ENCODE results near the gene STOML2.

Gene STOML2

DNA sequence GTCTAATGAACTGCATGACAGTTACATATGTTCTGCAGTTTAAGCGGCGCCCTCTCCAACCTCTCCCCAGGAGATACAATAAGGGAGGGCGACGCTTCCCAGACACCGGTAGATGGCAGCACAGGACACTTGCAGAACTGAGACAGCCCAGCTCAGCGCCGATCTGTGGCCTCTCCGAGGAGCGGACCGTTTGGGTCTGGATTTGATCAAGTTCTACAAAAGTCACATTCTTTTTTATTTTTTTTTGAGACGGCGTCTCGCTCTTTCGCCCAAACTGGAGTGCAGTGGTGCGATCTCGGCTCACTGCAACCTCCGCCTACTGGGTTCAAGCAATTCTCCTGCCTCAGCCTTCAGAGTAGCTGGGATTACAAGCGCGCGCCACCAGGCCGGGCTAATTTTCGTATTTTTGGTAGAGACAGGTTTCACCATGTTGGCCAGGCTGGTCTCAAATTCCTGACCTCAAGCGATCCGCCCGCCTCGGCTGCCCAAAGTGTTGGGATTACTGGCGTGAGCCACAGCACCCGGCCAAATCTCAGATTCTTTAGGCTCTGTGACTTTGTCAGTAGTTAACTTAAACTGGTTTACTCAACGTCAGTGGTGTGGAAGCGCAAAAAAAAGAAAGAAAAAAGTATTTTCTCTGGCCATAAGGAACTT, 14.1 kb upstream of the STOML2 start:
- TF ChIP-seq, protein P1, sequence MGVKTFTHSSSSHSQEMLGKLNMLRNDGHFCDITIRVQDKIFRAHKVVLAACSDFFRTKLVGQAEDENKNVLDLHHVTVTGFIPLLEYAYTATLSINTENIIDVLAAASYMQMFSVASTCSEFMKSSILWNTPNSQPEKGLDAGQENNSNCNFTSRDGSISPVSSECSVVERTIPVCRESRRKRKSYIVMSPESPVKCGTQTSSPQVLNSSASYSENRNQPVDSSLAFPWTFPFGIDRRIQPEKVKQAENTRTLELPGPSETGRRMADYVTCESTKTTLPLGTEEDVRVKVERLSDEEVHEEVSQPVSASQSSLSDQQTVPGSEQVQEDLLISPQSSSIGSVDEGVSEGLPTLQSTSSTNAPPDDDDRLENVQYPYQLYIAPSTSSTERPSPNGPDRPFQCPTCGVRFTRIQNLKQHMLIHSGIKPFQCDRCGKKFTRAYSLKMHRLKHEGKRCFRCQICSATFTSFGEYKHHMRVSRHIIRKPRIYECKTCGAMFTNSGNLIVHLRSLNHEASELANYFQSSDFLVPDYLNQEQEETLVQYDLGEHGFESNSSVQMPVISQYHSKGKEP (tag by site-specific recombination; IDR thresholded peaks at IDR 0.05) = peak; percentile 19; the same call in 1 of the 2 replicates
- TF ChIP-seq ZSCAN30 (tag by site-specific recombination; IDR thresholded peaks at IDR 0.05) (0 out of 2 replicates have a peak, but pooled peaks have one; percentile 19), CTCF (tag by site-specific recombination; IDR thresholded peaks at IDR 0.05) (peak; percentile 79), ZNF660 (tag by site-specific recombination; IDR thresholded peaks at IDR 0.05) (peak; percentile 57; the same call in 1 of the 2 replicates), GLIS1 (tag by site-specific recombination; IDR thresholded peaks at IDR 0.05) (peak; percentile 25; the same call in 1 of the 2 replicates), ZNF121 (tag by site-specific recombination; IDR thresholded peaks at IDR 0.05) (no peak), ZNF133 (tag by site-specific recombination; IDR thresholded peaks at IDR 0.05) (no peak), ZNF473 (tag by site-specific recombination; IDR thresholded peaks at IDR 0.05) (no peak), ZNF654 (tag by site-specific recombination; IDR thresholded peaks at IDR 0.05; ENCODE audit: low read depth) (peak; percentile 91), ZNF335 (tag by site-specific recombination; conservative IDR thresholded peaks at IDR 0.05) (peak; percentile 56)
- Histone ChIP-seq H3K4me1 (ENCODE audit: control insufficient read depth, insufficient read depth, low read length) (peaks cover 15% of the 10 kb centered on the region), H3K36me3 (ENCODE audit: control insufficient read depth in 2 of 2, insufficient read depth in 1 of 2, low read length in 2 of 2) (no peaks in the 10 kb centered on the region), H3K27ac (ENCODE audit: extremely low read depth, low read depth, low read length) (no peak overlapping the region), H3K9me3 (ENCODE audit: control insufficient read depth, insufficient read depth, low read depth, low read length) (no peaks in the 10 kb centered on the region), H3K4me3 (ENCODE audit: low read depth, low read length) (peak overlapping the region; percentile 48)
- ChIA-PET CTCF (interaction anchor here (0.7 to 6.8 kb wide), 20 partner anchors 10 to 557 kb away, joined by 3 to 58 read pairs (median 4); partner anchors contain the start of gene CA9), POLR2A (interaction anchor here (1.1 to 4.3 kb wide), 7 partner anchors 15 to 863 kb away, joined by 3 to 92 read pairs (median 6); partner anchors contain the start of genes PIGO, STOML2, UNC13B and VCP)

DNA sequence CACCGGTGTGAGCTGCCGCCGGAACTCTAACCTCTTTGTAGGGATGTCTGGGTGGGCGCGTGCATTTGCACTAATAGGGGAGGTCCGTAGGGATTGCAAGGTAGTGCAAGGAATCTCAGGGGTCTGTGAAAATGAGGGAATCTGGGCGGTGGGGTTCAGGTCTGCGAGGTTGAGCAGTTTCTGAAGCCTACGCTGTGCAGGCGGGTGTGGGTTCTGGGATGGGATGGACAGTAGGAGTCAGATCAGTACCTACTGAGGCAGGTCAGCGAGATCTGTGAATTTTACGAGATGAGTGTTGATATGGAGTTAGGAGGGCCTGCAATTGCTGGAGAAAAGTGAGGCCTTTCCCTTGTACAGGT, 13.6 kb upstream of the STOML2 start:
- Histone ChIP-seq H3K4me3 (ENCODE audit: low read depth, low read length) (peak overlapping the region; percentile 48), H3K4me1 (ENCODE audit: control insufficient read depth, insufficient read depth, low read length) (peaks cover 15% of the 10 kb centered on the region), H3K36me3 (ENCODE audit: control insufficient read depth in 2 of 2, insufficient read depth in 1 of 2, low read length in 2 of 2) (no peaks in the 10 kb centered on the region), H3K9me3 (ENCODE audit: control insufficient read depth, insufficient read depth, low read depth, low read length) (no peaks in the 10 kb centered on the region), H3K27ac (ENCODE audit: extremely low read depth, low read depth, low read length) (0 out of 2 replicates have a peak overlapping the region, but pooled peaks have one; percentile 18)
- POLR2A ChIA-PET = interaction anchor here (0.6 to 4.3 kb wide), 9 partner anchors 14 to 863 kb away, joined by 3 to 92 read pairs (median 4); partner anchors contain the start of genes CCDC107, PIGO, RMRP and STOML2
- CTCF ChIA-PET = interaction anchor here (0.6 to 6.8 kb wide), 16 partner anchors 10 to 557 kb away, joined by 3 to 58 read pairs (median 4); partner anchors contain the start of gene CA9
- no peak; the same call in 1 of the 2 replicates for TF ChIP-seq BCL11B (tag by site-specific recombination; IDR thresholded peaks at IDR 0.05; ENCODE audit: low read depth)
- TF ChIP-seq, protein P1 (tag by site-specific recombination; IDR thresholded peaks at IDR 0.05) = no peak
- no peak for TF ChIP-seq ZBTB21 (tag by site-specific recombination; IDR thresholded peaks at IDR 0.05)
- peak; percentile 75; the same call in 1 of the 2 replicates for TF ChIP-seq ZBTB48 (tag by site-specific recombination; IDR thresholded peaks at IDR 0.05)
- TF ChIP-seq ZNF335 (tag by site-specific recombination; conservative IDR thresholded peaks at IDR 0.05) = peak; percentile 84
- TF ChIP-seq, protein P2, sequence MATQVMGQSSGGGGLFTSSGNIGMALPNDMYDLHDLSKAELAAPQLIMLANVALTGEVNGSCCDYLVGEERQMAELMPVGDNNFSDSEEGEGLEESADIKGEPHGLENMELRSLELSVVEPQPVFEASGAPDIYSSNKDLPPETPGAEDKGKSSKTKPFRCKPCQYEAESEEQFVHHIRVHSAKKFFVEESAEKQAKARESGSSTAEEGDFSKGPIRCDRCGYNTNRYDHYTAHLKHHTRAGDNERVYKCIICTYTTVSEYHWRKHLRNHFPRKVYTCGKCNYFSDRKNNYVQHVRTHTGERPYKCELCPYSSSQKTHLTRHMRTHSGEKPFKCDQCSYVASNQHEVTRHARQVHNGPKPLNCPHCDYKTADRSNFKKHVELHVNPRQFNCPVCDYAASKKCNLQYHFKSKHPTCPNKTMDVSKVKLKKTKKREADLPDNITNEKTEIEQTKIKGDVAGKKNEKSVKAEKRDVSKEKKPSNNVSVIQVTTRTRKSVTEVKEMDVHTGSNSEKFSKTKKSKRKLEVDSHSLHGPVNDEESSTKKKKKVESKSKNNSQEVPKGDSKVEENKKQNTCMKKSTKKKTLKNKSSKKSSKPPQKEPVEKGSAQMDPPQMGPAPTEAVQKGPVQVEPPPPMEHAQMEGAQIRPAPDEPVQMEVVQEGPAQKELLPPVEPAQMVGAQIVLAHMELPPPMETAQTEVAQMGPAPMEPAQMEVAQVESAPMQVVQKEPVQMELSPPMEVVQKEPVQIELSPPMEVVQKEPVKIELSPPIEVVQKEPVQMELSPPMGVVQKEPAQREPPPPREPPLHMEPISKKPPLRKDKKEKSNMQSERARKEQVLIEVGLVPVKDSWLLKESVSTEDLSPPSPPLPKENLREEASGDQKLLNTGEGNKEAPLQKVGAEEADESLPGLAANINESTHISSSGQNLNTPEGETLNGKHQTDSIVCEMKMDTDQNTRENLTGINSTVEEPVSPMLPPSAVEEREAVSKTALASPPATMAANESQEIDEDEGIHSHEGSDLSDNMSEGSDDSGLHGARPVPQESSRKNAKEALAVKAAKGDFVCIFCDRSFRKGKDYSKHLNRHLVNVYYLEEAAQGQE (tag by site-specific recombination; IDR thresholded peaks at IDR 0.05) = no peak
- TF ChIP-seq, protein P3, sequence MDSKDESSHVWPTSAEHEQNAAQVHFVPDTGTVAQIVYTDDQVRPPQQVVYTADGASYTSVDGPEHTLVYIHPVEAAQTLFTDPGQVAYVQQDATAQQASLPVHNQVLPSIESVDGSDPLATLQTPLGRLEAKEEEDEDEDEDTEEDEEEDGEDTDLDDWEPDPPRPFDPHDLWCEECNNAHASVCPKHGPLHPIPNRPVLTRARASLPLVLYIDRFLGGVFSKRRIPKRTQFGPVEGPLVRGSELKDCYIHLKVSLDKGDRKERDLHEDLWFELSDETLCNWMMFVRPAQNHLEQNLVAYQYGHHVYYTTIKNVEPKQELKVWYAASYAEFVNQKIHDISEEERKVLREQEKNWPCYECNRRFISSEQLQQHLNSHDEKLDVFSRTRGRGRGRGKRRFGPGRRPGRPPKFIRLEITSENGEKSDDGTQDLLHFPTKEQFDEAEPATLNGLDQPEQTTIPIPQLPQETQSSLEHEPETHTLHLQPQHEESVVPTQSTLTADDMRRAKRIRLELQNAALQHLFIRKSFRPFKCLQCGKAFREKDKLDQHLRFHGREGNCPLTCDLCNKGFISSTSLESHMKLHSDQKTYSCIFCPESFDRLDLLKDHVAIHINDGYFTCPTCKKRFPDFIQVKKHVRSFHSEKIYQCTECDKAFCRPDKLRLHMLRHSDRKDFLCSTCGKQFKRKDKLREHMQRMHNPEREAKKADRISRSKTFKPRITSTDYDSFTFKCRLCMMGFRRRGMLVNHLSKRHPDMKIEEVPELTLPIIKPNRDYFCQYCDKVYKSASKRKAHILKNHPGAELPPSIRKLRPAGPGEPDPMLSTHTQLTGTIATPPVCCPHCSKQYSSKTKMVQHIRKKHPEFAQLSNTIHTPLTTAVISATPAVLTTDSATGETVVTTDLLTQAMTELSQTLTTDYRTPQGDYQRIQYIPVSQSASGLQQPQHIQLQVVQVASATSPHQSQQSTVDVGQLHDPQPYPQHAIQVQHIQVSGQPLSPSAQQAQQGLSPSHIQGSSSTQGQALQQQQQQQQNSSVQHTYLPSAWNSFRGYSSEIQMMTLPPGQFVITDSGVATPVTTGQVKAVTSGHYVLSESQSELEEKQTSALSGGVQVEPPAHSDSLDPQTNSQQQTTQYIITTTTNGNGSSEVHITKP (tag by site-specific recombination; IDR thresholded peaks at IDR 0.05) = 0 out of 2 replicates have a peak, but pooled peaks have one; percentile 9
- 0 out of 2 replicates have a peak, but pooled peaks have one; percentile 57 for TF ChIP-seq ZBTB10 (tag by site-specific recombination; IDR thresholded peaks at IDR 0.05)
- TF ChIP-seq ZNF24 (tag by site-specific recombination; IDR thresholded peaks at IDR 0.05) = no peak
